Measurements from ENCODE around the gene CDC25B.

The CDC25B gene

DNA sequence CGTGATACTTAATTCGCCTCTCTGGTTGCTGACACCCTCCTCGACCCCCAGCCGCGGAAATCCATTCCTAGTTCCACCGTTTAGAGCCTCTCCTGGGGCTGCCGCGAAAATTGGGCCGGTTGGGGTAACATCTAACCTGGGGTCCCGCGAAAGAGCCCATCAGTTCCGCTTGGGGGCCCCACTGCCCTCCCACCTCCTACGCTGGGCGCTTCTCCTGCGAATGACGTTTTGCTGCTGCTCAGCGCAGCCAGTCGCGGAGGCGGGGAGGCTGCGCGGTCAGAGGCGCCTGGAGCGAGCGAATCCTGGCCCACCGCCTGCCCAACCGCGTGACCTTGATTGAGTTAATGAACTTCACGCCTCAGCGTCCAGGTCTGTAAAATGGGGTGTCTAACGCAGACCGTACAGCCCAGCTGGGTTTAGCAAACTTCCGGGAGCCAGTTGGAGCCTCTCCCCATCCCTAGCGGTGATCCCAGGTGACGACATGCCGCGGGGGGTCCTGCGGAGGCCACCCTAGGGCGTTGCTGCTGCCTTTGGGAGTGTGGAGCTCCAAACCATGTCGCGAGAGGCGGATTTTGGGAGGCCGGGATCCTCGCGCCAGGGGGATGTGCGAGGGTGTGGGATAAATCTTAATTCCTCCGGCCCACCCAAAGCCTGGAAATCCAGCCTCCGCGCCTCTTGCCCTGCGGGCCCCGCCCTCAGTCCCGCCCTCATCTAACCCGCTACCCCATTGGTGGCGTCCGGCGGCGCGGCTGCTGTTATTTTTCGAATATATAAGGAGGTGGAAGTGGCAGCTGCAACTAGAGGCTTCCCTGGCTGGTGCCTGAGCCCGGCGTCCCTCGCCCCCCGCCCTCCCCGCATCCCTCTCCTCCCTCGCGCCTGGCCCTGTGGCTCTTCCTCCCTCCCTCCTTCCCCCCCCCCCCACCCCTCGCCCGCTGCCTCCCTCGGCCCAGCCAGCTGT is at the start of gene CDC25B:
Gene CDC25B (plus strand): TSS at position 800 of the 958 bp plus-strand sequence. CDS start 222 bp downstream, outside the sequence.
- Mint-ChIP-seq H3K36me3 (ENCODE audit: low read depth) (no peaks in the 10 kb centered on the region), H3K27ac (no peak within 1 kb of the TSS), H3K27me3 (ENCODE audit: low read depth, poor library complexity) (peaks cover 20% of the 10 kb centered on the region), H3K9me3 (no peaks in the 10 kb centered on the region), H3K4me1 (peaks cover 47% of the 10 kb centered on the region), H3K4me3 (peak within 1 kb of the TSS; percentile 88)
- TF ChIP-seq, protein P1, sequence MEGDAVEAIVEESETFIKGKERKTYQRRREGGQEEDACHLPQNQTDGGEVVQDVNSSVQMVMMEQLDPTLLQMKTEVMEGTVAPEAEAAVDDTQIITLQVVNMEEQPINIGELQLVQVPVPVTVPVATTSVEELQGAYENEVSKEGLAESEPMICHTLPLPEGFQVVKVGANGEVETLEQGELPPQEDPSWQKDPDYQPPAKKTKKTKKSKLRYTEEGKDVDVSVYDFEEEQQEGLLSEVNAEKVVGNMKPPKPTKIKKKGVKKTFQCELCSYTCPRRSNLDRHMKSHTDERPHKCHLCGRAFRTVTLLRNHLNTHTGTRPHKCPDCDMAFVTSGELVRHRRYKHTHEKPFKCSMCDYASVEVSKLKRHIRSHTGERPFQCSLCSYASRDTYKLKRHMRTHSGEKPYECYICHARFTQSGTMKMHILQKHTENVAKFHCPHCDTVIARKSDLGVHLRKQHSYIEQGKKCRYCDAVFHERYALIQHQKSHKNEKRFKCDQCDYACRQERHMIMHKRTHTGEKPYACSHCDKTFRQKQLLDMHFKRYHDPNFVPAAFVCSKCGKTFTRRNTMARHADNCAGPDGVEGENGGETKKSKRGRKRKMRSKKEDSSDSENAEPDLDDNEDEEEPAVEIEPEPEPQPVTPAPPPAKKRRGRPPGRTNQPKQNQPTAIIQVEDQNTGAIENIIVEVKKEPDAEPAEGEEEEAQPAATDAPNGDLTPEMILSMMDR (IDR thresholded peaks at IDR 0.05) = peak; percentile 28
- DNase-seq = peak; percentile 94

DNA sequence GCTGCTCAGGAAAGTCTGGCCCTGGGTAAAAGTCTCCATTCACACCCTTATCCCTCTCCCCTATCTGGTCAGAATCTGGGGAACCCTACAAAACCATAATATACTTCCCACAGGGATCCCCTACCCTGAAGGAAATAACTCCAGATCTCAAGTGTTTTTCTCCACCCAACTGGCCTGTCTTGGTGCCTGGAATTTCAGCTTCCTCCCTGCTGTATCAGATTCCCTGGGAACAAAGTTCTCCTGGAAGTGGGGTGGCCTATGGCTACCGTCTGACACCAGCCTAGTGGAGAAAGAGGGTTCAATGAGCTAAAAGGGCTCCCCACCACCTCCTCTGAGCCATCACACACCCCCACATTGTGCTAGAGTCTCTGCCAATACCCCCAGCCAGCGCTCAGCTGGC is 48.6 kb upstream of the CDC25B start:
- Mint-ChIP-seq H3K9me3 (peaks cover 7% of the 10 kb centered on the region), H3K27ac (no peak overlapping the region), H3K4me1 (peaks cover 11% of the 10 kb centered on the region), H3K36me3 (ENCODE audit: low read depth) (peaks cover 44% of the 10 kb centered on the region), H3K4me3 (no peak overlapping the region), H3K27me3 (ENCODE audit: low read depth, poor library complexity) (peaks cover 78% of the 10 kb centered on the region)
- TF ChIP-seq, protein P1 (IDR thresholded peaks at IDR 0.05) = no peak
- DNase-seq = no peak

DNA sequence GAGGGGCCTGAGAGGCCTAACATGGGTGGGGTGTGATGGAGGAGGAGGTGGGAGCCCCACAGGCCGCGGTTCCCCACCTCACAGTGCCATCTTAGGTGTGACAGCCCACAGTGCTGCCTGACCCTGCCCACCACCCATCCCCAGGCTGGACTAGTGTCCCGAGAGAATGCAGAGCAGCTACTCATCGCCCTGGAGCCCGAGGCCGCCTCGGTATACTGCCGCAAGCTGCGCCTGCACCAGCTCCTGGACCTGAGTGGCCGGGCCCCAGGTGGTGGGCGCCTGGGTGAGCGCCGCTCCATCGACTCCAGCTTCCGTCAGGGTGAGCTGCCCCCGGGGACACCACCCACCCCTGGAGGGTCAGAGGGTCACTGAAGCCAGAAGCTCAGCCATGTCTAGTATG is 48.0 kb upstream of the CDC25B start:
- peaks cover 81% of the 10 kb centered on the region for H3K27me3 Mint-ChIP-seq (ENCODE audit: low read depth, poor library complexity)
- H3K36me3 Mint-ChIP-seq (ENCODE audit: low read depth) = peaks cover 44% of the 10 kb centered on the region
- H3K4me3 Mint-ChIP-seq = no peak overlapping the region
- H3K27ac Mint-ChIP-seq = no peak overlapping the region
- no peak for DNase-seq
- H3K4me1 Mint-ChIP-seq = peaks cover 11% of the 10 kb centered on the region
- H3K9me3 Mint-ChIP-seq = peaks cover 7% of the 10 kb centered on the region
- TF ChIP-seq, protein P1 (IDR thresholded peaks at IDR 0.05) = no peak

DNA sequence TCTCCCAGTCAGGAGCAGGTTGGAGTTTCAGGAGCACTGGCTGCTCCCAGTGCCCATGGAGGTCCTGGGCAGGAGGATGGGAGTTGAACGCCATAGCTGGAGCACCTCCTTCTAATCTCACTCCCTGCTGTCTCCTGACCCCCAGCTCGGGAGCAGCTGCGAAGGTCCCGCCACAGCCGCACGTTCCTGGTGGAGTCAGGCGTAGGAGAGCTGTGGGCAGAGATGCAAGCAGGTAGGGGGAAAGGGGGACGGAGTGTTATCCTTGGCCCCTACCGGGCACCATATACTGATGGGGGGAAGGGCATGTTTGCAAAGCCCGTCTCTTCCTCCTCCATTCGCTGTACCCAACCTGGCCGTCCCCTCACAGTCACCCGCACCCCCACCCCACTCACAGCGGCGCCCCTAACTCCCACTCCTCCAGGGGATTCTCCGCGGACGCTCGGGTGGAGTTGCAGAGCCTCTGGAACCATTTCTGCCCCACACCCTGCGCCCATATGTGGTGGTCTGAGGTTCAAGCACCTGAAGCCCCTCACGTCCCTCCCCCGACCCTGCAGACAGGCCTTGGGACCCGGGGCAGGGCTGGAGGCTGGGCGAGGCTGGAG is 46.9 kb upstream of the CDC25B start:
- Mint-ChIP-seq H3K27me3 (ENCODE audit: low read depth, poor library complexity) (peaks cover 74% of the 10 kb centered on the region), H3K9me3 (peaks cover 6% of the 10 kb centered on the region), H3K27ac (no peak overlapping the region), H3K4me3 (no peak overlapping the region), H3K36me3 (ENCODE audit: low read depth) (peaks cover 37% of the 10 kb centered on the region), H3K4me1 (peaks cover 11% of the 10 kb centered on the region)
- no peak for DNase-seq
- TF ChIP-seq, protein P1 (IDR thresholded peaks at IDR 0.05) = no peak

DNA sequence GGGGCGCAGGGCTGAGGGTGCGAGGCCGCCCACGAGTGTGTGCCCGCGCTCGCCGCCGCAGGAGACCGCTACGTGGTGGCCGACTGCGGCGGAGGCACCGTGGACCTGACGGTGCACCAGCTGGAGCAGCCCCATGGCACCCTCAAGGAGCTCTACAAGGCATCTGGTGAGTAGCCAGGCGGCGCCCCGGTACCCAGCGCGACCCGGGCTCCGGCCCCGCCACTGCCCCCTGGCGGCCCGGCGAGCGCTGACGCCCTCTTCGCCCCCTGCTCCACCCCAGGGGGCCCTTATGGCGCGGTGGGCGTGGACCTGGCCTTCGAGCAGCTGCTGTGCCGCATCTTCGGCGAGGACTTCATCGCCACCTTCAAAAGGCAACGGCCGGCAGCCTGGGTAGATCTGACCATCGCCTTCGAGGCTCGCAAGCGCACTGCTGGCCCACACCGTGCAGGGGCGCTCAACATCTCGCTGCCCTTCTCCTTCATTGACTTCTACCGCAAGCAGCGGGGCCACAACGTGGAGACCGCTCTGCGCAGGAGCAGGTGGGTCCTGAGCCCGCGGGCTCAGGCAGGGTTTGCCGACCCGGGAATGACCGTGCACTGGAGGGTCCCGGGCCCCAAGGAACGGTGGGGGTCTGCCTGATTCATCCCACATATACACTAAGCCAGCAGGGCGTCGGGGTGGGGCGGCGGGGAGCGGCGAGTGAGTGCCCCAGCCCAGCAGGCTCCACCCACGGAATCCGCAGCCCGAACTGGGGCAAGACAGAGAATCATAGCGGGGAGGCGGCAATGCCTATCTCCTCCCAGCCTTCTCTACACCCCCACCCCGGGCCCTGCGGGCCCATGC is 46.2 kb upstream of the CDC25B start:
- H3K27me3 Mint-ChIP-seq (ENCODE audit: low read depth, poor library complexity) = peaks cover 67% of the 10 kb centered on the region
- H3K4me3 Mint-ChIP-seq = peak overlapping the region; percentile 32
- H3K9me3 Mint-ChIP-seq = no peaks in the 10 kb centered on the region
- peaks cover 30% of the 10 kb centered on the region for H3K36me3 Mint-ChIP-seq (ENCODE audit: low read depth)
- H3K27ac Mint-ChIP-seq = no peak overlapping the region
- H3K4me1 Mint-ChIP-seq = peaks cover 8% of the 10 kb centered on the region
- peak; percentile 84 for DNase-seq
- TF ChIP-seq, protein P1 (IDR thresholded peaks at IDR 0.05) = peak; percentile 92
